Osteocyte (in vitro differentiated cells): ENCODE data around the gene IL17F. TPM values are rescaled to one million over a fixed set of nuclear protein-coding genes. Genes with fewer than 3 reads are reported as not detected.
A peak's percentile ranks its signal among the peaks of the same experiment; 100 is the strongest.

Experiments used
- DNase-seq: peaks from one replicate; pipeline ENCODE4 v3.0.0; 2021; ENCODE audit warnings: mixed read lengths; ENCODE audit not compliant: unreplicated experiment; ENCODE audit errors: extremely low spot score
- H3K27ac Mint-ChIP-seq: one replicate; pipeline ENCODE4 v1.8.0; 2021; ENCODE audit warnings: mild to moderate bottlenecking, mixed read lengths; ENCODE audit not compliant: unreplicated experiment
- H3K27me3 Mint-ChIP-seq: one replicate; pipeline ENCODE4 v1.8.0; 2021; ENCODE audit warnings: mixed read lengths; ENCODE audit not compliant: unreplicated experiment
- H3K36me3 Mint-ChIP-seq: one replicate; pipeline ENCODE4 v1.8.0; 2021; ENCODE audit warnings: mixed read lengths; ENCODE audit not compliant: unreplicated experiment
- H3K4me1 Mint-ChIP-seq: one replicate; pipeline ENCODE4 v1.8.0; 2021; ENCODE audit warnings: mixed read lengths; ENCODE audit not compliant: unreplicated experiment
- H3K4me3 Mint-ChIP-seq: one replicate; pipeline ENCODE4 v1.8.0; 2021; ENCODE audit warnings: mild to moderate bottlenecking, moderate library complexity, mixed read lengths; ENCODE audit not compliant: unreplicated experiment
- H3K9me3 Mint-ChIP-seq: one replicate; pipeline ENCODE4 v1.8.0; 2021; ENCODE audit warnings: mixed read lengths; ENCODE audit not compliant: unreplicated experiment
- long read RNA-seq: library from polyadenylated mRNA; unstranded; transcript quantifications from one replicate; pipeline ENCODE4 v2.0.0, GENCODE V29; 2021
- total RNA-seq: library from RNA; stranded (reverse); gene quantifications from 2 replicates; pipeline ENCODE4 v1.2.1, GENCODE V29; 2021
- TF ChIP-seq, protein P1 (sequence below): fragments of 200-600 bp; sonication (generic); IDR thresholded peaks from 2 replicates; pipeline ENCODE4 v1.5.0; 2021; ENCODE audit warnings: antibody characterized with exemption, mild to moderate bottlenecking, moderate library complexity

The IL17F gene
- total RNA-seq, result not detected in 2 replicates
- long read RNA-seq, result 0 reads

DNA sequence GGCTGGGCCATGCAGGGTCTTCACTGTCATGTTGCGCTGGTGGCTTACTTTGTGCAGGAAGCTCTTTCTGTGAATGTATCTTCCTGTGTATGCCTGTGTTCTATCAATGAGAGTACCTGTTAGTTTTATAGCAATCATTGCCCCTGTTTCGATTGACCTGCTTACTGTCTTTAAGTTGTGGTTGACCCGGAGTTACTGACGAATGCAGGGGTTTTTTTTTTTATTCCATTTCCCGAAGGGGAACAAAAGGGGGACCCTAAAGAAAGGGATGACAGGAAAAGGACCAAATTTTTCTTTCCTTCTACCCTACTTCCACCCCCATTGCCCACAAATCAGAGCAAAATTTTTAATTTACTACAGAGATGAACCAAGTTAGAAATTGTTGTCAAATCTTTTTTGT lies at the start of gene IL17F:
Gene IL17F (minus strand): TSS at position 101 of the 400 bp plus-strand sequence. CDS start 71 bp downstream, at position 30.
- H3K27ac Mint-ChIP-seq, result no peak within 1 kb of the TSS
- no peaks in the 10 kb centered on the region for H3K4me1 Mint-ChIP-seq
- peaks cover 31% of the 10 kb centered on the region for H3K27me3 Mint-ChIP-seq
- no peak within 1 kb of the TSS for H3K4me3 Mint-ChIP-seq
- no peaks in the 10 kb centered on the region for H3K36me3 Mint-ChIP-seq
- DNase-seq, result no peak
- TF ChIP-seq, protein P1, sequence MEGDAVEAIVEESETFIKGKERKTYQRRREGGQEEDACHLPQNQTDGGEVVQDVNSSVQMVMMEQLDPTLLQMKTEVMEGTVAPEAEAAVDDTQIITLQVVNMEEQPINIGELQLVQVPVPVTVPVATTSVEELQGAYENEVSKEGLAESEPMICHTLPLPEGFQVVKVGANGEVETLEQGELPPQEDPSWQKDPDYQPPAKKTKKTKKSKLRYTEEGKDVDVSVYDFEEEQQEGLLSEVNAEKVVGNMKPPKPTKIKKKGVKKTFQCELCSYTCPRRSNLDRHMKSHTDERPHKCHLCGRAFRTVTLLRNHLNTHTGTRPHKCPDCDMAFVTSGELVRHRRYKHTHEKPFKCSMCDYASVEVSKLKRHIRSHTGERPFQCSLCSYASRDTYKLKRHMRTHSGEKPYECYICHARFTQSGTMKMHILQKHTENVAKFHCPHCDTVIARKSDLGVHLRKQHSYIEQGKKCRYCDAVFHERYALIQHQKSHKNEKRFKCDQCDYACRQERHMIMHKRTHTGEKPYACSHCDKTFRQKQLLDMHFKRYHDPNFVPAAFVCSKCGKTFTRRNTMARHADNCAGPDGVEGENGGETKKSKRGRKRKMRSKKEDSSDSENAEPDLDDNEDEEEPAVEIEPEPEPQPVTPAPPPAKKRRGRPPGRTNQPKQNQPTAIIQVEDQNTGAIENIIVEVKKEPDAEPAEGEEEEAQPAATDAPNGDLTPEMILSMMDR, result no peak
- no peaks in the 10 kb centered on the region for H3K9me3 Mint-ChIP-seq

DNA sequence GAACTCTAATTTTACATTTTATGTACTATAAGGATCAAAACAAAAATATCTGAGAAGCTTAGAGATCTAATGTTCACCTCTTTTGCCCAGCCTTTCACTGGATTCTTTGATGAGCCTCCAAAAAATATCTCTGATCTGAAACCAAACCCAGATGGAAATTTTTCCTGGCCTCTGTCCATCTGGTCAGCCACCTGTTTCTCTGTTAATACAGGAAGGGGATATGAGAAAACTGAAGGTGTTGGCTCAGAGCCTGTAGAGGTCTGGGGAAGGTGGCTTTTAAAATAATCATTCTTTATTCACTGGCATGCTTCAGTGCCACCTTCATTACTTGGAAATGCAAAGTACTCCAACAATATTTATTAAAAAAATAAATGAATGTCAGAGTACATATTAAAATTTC lies 48.8 kb upstream of the IL17F start:
- no peak for DNase-seq
- Mint-ChIP-seq H3K4me1 (no peaks in the 10 kb centered on the region), H3K27me3 (peaks cover 7% of the 10 kb centered on the region), H3K36me3 (no peaks in the 10 kb centered on the region), H3K27ac (no peak overlapping the region), H3K9me3 (no peaks in the 10 kb centered on the region), H3K4me3 (no peak overlapping the region)
- TF ChIP-seq, protein P1, result no peak

DNA sequence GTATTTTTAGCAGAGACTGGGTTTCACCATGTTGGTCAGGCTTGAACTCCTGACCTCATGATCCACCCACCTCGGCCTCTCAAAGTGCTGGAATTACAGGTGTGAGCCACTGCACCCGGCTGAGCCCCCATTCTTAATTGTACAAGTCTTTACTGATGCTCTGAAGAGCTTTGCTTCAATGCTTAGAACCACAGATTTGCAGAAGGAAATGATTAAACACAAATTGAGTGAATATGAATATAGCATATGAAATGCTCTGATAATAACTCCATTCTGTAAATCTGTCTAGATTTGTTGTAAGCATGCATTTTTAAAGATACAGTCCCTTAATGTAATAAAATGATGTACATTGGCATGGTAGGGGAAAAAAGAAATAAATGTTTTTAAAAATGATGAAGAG lies 44.5 kb upstream of the IL17F start:
- TF ChIP-seq, protein P1, result no peak
- no peak for DNase-seq
- Mint-ChIP-seq H3K27me3 (peaks cover 7% of the 10 kb centered on the region), H3K36me3 (no peaks in the 10 kb centered on the region), H3K4me1 (peaks cover 8% of the 10 kb centered on the region), H3K4me3 (no peak overlapping the region), H3K9me3 (no peaks in the 10 kb centered on the region), H3K27ac (no peak overlapping the region)

DNA sequence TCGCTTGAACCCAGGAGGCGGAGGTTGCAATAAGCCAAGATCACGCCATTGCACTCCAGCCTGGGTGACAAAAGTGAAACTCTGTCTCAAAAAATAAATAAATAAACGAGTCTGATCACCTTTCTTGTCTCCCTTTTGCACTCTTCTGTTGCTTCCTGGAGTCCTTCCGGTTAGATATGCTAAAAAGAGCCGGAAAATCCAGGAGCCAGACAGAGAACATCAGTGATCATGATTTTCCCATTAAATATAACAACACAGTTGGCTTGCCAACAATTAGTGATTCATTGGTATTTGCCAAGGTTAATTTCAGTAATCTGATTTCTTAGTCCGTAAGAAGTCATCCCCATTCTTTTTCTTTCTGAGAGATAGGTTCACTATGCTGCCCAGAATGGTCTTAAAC lies 43.9 kb upstream of the IL17F start:
- no peaks in the 10 kb centered on the region for H3K9me3 Mint-ChIP-seq
- TF ChIP-seq, protein P1, result no peak
- no peak for DNase-seq
- peaks cover 13% of the 10 kb centered on the region for H3K4me1 Mint-ChIP-seq
- H3K36me3 Mint-ChIP-seq, result no peaks in the 10 kb centered on the region
- H3K27ac Mint-ChIP-seq, result no peak overlapping the region
- no peak overlapping the region for H3K4me3 Mint-ChIP-seq
- H3K27me3 Mint-ChIP-seq, result peaks cover 7% of the 10 kb centered on the region

DNA sequence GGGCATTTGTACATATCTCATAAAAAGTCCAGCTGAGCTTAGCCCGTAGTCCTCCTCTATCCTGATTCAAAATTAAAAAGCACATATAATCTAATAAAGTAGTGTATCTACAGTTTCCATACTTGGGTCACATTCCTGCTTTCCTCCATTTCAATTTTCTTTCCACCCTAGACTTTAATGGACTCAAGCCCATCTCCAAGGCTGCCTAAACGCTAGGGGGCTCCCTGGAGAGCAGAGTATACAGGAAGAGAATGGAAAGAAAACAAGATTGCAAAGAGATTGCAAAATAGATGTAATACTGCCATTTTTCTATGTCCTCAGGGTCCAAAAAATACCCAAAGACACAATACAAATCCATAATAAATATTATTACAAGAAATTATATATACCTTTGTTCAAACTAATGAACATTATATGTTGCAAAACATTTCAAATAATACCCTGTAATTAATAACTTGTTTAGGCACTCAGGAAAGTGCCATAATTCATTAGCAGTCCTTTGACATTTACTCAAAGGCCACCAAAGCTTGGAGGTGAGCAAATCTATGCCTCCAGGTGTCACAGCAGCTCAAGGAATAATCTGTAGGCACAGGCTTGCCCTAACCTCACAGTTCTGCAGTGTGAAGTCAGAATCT lies 42.6 kb upstream of the IL17F start:
- Mint-ChIP-seq H3K27me3 (no peaks in the 10 kb centered on the region), H3K4me3 (no peak overlapping the region), H3K4me1 (peaks cover 20% of the 10 kb centered on the region), H3K27ac (no peak overlapping the region), H3K36me3 (peaks cover 7% of the 10 kb centered on the region), H3K9me3 (no peaks in the 10 kb centered on the region)
- DNase-seq, result no peak
- TF ChIP-seq, protein P1, result peak; percentile 74
